Endometrial microvascular endothelial cells (primary cell): Measurements from ENCODE around the gene KCNJ14. TPM values are rescaled to one million over a fixed set of nuclear protein-coding genes. Genes with fewer than 3 reads are reported as not detected.
"Not testable (repeated sequence)": the region's sequence is repeated elsewhere in the genome, so short reads cannot be mapped to it uniquely, and the experiment has no call there.

Source experiments
- in situ Hi-C: cut with HindIII; loops from 2 replicates; pipeline ENCODE4 v1.10.0; 2017; ENCODE audit warnings: low sequenced_read_pairs, low pct_unique_long_range_greater_than_20kb; ENCODE audit errors: inconsistent ontology term
- total RNA-seq: library from RNA; depleted of rRNA; stranded (reverse); fragments of >200 nt; gene quantifications from one replicate; pipeline ENCODE4 v1.2.3, GENCODE V29; 2015; ENCODE audit errors: inconsistent ontology term

KCNJ14 gene
- total RNA-seq, 1 donor from 2014 or later, result 0.84 TPM

DNA sequence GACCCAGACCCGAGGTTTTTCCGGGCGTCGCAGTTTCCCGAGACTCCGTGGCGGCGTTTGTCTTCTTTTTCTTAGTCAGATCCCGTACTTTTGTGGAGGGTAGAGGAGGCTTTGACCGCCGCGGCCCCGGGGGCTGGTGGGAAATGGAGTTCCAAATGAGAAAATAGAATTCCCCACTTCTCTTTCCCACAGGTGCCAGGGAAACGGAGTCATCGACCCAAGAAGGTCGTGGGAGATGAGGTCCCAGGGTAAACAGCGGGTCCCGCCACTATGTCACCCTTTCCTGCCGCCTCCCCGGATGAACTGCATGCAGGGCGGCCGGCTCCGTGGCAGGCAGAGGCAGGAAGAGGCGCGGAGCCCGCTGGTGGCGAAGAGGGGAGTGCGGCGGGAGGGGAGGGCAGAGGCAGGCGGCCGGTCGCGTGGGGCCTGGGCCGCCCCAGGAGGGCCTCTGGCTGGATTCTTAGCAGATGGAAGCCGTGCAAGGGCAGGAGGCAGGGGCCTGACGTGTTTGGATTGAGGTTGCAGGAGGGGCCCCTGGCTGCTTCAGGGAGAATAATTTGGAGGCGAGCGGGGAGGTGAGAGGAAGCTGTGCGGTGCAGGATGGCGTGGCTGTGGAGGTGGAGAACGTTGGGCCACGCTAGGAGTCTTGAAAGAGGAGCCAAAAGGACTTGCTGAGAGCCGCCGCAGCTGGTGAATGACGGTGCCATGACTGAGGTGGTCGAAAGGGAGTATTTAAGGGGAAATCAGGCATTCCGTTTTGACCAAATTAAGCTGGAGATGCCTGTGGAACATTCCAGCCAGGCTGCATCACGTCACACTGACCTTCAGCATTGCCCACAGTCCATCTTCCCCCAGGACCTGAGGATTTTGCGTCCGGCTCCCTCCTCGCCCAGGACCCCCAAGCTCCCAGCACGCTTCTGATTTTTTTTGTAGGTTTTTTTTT, 25.5 kb downstream of the KCNJ14 start:
- in situ Hi-C loops, result no loop called here

DNA sequence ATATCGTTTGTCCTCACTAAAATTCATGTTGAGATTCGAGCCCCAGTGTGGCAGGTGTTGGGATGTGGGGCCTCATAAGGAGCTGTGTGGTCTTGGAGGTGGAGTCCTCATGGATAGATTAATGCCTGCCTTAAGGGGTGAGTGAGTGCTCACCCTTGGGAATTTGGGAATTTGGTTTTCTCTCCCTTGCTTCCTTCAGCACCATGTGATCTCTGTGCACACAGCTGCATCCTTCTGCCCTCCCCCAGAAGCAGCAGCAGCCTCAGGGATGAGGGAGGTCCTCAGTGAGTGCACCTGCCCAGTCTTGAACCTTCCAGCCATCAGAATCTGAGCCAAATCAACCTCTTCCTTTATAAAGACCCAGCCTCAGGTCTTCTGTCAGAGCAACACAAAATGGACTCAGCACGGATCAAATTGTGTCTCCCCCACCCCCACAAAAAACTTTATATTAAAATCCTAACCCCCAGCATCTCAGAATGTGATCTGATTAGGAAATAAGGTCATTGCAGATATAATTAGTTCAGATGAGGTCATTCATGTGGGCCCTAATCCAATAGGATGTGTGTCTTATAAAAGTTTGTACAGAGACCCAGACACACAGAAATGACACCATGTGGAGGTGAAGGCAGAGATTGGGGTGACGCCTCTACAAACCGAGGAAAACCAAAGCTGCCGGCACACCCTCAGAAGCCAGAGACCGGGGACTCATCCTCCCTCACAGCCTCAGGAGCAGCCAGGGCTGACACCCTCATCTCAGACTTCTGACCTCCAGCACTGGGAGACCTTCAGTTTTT, 26.7 kb downstream of the KCNJ14 start:
- in situ Hi-C loops, result no loop called here

DNA sequence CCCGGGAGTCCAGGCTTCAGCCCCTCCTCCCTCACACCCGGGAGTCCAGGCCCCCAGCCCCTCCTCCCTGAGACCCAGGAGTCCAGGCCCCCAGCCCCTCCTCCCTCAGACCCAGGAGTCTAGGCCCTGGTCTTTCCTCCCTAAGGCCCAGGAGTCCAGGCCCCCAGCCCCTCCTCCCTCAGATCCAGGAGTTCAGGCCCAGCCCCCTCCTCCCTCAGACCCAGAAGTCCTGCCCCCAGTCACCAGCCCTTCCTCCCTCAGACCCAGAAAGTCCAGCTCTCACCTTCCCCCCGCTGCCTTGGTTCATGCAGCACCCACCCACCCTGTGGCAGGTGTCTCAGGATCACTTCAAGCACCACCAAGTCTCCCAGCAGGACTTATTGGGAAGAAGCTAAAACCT, 27.9 kb downstream of the KCNJ14 start:
- in situ Hi-C loops, result no loop called here

DNA sequence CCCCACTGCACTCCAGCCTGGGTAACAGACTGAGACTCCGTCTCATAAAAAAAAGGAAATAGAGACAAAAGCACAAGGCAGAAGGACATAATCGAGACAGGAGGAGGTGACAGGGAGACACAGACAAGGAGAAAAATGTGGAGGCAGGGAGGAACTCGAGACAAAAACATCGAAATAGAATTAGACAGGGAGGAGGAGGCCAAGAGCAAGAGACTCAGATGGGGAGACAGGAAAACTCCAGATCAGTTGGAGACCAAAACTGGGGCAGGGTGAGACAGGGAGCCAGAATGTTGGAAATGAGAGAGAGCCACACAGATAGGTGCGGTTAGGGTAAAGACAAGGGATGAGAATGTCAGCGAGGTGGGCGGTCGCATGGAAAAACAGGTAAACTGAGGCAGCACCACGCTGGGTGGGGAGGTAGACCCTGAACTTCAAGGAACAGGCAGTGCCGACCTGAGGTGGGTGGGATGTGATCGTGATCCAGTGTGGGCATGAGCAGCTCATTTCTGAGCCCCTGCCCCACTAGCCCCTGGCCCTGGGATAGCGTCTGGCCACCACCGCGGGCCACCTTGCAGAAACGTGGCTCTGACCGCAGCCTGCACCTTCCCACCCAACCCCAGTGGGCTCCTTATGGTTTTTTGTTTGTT, 29.0 kb downstream of the KCNJ14 start:
- in situ Hi-C loops, result no loop called here

DNA sequence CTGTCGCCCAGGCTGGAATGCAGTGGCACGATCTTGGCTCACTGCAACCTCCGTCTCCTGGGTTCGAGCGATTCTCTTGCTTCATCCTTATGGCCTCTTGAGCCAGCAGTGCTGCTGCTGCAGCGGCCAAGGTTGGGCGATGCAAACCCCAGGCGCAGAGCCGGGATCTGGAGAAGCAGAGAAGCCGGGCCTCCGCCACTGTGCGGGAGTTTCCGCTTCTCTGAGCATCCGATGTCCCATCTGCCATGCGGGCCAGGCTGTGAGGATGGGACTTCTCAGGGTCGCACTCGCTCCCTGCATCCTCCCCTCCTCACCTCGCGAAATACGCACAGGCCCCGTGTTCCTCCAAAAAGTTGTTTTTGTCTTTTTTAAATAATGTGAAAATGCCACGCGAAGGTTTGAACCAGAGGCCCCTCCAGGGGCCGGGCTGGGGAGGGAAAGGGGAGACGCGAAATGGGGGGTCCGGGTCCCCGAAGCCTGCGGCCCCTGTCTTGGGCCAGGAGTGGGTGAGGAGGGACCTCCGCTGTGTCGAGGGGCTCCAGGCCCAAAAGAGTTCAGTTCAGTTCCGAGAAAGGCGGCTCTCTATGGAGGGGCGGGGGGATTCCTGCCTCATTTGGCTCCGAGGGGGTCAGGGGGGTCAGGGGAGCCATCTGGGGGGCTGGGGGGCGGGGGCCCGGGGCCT, 29.7 kb downstream of the KCNJ14 start:
- in situ Hi-C loops, result no loop called here

DNA sequence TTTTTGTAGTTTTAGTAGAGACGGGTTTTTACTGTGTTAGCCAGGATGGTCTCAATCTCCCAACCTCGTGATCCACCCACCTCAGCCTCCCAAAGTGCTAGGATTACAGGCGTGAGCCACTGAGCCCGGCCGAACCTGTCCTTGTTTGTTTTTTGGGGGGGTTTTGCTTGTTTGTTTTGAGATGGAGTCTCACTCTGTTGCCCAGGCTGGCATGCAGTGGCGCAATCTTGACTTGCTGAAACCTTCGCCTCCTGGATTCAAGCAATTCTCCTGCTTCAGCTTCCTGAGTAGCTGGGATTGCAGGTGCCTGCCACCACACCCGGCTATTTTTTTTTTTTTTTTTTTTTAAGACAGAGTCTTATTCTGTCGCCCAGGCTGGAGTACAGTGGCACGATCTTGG, 31.3 kb downstream of the KCNJ14 start:
- in situ Hi-C loops, result not testable (repeated sequence)

DNA sequence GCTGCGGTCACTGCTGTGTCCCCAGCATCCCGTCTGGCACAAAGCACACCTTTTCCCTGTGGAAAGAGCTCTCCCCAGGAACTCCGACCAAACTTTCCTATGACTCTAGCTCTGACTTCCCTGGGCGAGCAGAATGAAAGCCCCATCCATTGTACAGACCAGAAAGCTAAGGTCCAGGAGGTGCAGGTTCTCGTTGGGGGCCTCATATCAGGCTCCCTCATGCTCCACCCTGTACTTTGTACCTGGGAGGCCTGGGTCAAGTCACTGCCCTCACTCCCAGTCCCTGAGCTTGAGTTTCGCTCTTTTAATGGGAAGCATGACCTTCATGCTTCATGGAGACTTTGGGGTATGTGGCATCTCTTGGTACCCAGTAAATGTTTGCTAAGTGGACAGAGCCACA, 32.2 kb downstream of the KCNJ14 start:
- in situ Hi-C loops, result no loop called here

DNA sequence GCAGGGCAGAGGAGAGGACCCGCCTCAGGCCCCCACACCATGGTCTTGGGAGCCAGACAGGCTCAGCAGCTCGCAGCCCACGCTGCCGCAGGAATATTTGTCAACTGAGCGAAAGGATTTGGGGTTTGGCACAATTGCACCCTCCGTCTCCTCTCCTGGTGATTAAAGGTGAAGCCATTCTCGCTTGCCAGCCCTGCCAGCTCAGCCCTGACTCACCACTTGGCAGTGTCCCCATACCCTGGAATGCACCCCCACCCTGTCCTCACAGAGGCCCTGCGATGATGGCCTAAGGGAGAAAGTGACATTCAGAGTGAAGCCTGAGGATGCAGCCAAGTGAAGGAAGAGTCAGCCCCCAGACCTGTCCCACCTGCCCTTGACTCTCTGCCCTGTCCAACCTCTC, 32.6 kb downstream of the KCNJ14 start:
- in situ Hi-C loops, result no loop called here

DNA sequence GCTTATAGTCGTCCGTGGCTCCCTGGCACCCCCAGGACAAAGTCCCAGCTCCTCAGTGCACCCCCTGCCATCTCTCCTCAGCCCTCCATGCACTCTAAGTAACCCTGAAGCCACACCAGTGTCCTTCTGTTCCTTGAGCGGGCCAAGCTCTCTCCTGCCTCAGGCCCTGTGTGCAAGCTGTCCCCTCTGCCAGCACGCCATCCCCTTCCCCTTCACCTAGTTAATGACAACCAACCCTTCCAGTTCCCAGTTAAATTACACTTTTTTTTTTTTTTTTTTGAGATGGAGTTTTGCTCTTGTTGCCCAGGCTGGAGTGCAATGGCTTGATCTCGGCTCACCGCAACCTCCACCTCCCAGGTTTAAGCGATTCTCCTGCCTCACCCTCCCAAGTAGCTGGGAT, 33.1 kb downstream of the KCNJ14 start:
- in situ Hi-C loops, result not testable (repeated sequence)

DNA sequence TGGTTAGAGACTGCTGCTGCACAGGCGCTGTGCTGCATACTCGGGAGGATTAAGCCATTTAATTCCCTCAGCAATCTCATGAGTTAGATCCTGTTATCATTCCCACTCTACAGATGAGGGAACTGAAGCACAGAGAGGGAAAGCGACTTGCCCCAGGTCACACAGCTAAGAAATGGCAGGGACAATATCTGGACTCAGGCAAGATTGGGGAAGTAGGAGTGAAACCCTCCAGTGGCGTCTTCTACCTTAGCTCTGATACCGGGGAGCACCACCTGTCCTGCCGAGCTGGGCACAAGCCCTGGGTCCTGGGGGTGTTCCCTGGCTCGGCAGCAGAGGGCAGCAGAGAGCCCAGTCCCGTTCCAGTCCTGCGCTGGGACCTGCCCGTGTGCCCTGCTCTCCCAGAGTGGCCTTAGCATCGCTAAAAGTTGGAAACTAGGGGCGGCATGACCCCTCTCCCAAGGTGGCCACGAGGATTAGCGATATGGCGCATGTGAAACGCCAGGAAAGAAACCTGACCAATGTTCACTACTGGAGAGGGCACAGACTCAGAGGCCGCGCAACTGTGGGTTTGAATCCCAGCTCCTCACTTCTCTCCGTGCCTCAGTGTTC, 34.3 kb downstream of the KCNJ14 start:
- in situ Hi-C loops, result no loop called here

DNA sequence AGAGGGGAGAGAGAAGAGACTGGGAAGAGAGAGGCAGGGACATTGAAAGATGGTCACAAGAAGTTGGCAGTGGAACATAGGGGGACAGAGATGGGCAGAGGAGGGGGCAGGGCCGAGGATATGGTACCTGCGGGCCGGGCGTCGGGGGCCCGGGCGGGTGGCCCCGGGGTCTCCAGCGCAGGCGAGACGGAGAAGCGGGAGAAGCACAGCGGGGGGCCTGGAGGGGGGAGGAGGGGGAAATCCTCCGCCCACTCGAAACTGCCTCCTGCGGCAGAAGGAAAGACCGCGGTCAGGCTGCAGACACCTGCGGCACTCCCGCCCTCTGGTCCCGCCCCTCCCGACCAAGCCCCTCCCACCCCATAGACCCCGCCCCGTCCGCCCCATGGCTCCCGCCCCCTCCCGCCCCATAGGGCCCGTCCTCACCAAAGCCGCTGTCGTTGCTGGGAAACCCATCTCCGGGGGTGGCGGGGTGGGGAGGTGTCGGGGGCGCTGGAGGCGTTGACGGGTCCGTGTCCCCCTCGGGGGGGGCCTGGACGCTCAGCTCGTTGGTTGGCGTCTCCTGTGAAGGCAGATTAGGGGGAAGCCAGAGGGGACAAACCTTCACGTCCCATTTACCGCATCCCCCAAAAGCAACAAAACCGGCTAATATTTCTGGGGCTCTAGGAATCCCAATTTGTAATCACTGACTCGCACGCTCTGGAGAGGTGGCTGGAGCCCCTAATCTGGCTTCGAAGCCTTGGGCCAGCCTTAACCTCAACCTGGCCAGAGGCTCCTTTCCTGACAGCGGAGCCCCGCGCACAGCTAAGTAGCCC, 35.8 kb downstream of the KCNJ14 start:
- in situ Hi-C loops, result no loop called here

DNA sequence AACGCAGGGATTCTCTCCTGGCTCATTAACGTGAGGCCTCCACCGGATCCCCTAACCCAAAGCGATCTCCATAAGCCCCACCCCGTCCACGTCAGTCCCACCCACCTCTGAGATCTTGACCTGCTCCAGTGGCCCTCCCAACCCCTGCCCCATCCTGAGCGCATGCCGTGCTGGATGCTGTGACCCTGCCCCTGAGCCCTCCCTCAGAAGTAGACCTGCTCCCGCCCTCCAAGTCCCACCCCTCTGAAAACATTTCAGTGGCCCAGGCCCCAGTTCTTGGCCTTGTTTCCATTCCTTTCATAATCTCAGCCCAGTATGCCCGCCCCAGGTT, 36.4 kb downstream of the KCNJ14 start:
- in situ Hi-C loops, result no loop called here

DNA sequence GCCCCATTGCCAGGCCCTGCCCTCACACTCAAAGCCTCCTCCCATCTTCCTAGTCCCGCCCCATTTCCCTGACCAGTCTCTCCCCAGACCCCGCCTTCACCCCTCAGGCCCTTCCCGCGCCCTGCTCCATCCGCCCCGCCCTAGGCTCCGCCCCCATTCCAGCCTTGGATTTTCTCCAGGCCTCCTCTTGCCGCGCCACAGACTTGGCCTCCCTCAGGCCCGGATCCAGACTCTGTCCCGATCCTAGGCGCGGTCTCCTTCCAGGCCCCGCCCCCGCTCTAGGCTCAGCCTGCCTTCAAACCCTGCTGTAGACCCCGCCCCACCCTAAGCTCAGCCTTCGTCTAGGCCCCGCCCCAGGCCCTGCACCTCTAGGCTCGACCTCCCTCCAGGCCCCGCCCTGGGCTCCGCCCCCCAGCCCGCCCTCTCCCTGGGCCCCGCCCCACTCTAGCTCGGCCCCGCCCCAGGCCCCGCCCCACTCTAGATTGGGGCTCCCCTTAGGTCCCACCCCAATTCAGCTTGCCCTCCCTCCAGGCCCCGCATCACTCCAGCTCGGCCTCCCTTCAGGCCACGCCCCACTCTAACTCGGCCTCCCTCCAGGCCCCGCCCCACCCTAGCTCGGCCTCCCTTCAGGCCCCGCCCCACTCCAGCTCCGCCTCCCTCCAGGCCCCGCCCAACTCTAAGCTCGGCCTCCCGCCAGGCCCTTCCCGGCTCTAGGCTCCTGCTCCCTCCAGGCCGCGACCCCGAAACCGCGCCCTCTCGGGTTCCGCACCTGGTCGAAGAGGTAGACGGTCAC, 37.7 kb downstream of the KCNJ14 start:
- in situ Hi-C loops, result no loop called here

DNA sequence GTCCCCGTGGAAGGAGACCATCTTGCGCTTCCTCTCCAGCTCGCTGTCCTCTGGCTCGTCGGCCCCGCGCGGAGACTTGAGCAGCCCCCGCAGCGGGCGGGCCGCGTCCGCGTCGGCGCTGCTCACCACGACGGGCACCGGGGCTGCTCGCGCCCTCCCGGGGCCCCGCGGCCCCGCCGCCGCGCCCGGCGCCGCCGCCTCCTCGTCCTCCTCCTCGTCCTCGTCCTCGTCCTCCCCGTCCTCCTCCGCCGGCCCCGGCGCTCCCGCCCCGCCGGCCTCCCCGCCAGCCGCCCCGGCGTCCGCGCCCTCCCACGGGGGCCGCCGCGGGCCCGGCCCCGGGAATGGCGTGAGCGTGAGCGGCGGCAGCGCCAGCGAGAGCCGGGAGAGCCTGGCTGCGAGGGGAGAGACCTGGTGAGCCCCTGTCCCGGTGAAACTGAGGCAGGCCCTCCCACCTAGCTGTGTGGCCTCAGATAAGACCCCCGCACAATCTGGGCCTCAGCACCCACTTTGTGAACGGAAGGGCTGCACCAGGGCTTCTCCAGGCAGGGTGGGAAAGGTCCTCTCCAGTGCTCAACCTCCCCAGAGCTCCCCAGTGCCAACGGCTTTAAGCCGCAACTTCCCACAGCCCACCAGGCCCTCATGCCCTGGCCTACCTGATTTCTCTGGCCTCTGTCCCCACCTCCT, 38.5 kb downstream of the KCNJ14 start:
- in situ Hi-C loops, result no loop called here

DNA sequence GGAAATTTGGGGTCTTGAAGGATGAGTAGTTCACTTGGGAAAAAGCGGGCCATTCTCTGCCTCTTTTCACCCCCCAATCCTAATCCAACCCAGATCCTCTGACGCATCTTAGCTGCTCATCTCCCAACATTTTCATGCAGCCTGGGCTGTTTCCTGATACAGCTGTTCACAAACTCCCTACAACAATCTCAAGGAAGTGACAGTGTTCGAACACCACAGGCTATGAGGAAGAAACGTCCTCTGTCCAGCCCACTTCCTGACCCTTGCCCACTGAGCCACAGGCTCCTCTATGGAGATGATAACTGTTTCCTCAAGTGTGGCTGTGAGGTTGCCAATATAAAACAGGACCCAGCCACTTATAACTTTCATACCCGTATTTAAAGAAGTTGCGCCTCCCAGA, 40.0 kb downstream of the KCNJ14 start:
- in situ Hi-C loops, result no loop called here

DNA sequence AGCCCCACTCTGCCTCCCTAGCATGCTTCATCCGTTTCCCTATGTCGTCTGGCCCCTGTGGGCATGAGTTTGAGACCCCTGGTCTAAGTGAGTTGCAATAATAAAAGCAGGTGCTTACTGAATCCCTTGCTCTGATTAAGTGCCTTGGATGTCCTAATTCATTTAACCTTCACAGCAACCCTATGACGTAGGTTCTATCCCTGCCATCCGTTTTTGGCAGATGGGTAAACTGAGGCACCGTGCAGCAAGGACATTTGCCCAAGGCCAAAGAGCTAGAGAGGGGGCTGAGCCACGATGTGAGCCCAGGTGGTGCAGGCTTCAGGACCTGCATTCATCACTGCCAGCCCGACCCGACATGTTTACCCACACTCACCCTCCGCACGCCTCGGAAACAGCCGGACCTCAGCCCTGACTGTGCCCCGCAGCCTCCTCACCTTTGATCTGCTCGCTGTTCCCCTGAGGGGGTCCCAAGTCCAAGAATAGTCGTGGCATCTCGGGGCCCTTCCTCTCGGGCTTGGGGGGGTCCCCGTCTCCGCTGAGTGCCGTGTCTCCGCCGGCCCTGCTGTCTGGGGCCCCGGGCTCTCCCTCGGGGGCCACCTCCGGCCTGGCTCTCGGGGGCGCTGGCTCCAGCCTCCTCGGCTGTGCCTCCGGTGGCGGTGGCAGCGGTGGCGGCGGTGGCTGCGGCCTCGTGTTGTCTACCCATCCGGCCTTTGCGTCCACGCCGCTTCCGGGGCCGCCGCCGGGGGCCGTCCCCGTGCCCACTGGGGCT, 41.8 kb downstream of the KCNJ14 start:
- in situ Hi-C loops, result no loop called here
